HepG2 (cell line): ENCODE data around the gene EFNA3. TPM values are rescaled to one million over a fixed set of nuclear protein-coding genes. Genes with fewer than 3 reads are reported as not detected.

Experiments used
- AKNA ChIP-seq: sonication (generic); formaldehyde crosslinking; IDR thresholded peaks from 2 replicates; pipeline ENCODE4 v1.4.0; 2020; ENCODE audit warnings: missing genetic modification reagents, borderline replicate concordance
- BORCS8-MEF2B ChIP-seq: sonication (generic); formaldehyde crosslinking; IDR thresholded peaks from 2 replicates; pipeline ENCODE4 v1.8.0; 2022; ENCODE audit warnings: mild to moderate bottlenecking, missing genetic modification reagents
- CSRNP2 ChIP-seq: sonication (generic); formaldehyde crosslinking; conservative IDR thresholded peaks from 2 replicates; pipeline ENCODE4 v1.8.0; 2022; ENCODE audit warnings: low read depth, missing genetic modification reagents
- E2F2 ChIP-seq: sonication (generic); formaldehyde crosslinking; IDR thresholded peaks from 2 replicates; pipeline ENCODE4 v1.4.0; 2020; ENCODE audit warnings: missing genetic modification reagents, borderline replicate concordance
- MXD1 ChIP-seq: sonication (generic); formaldehyde crosslinking; IDR thresholded peaks from 2 replicates; pipeline ENCODE4 v1.4.0; 2020; ENCODE audit warnings: mild to moderate bottlenecking, missing genetic modification reagents
- PCBP1 ChIP-seq: fragments of 200-400 bp; formaldehyde crosslinking; IDR thresholded peaks from 2 replicates; pipeline ENCODE4 v1.6.1; 2017; ENCODE audit warnings: mild to moderate bottlenecking, low read depth, low read length, borderline replicate concordance
- POLR2G ChIP-seq: fragments of 200-400 bp; formaldehyde crosslinking; IDR thresholded peaks from 2 replicates; pipeline ENCODE4 v1.6.1; 2018; ENCODE audit warnings: mild to moderate bottlenecking, low read depth, low read length, moderate library complexity
- SATB2 ChIP-seq: sonication (generic); formaldehyde crosslinking; IDR thresholded peaks from 2 replicates; pipeline ENCODE4 v1.5.0; 2020; ENCODE audit warnings: missing genetic modification reagents
- U2AF2 ChIP-seq: fragments of 200-400 bp; formaldehyde crosslinking; IDR thresholded peaks from 2 replicates; pipeline ENCODE4 v1.6.1; 2017; ENCODE audit warnings: low read depth, mild to moderate bottlenecking, low read length
- ZFP36L2 ChIP-seq: sonication (generic); formaldehyde crosslinking; IDR thresholded peaks from 2 replicates; pipeline ENCODE4 v1.4.0; 2020; ENCODE audit warnings: missing genetic modification reagents
- polyA plus RNA-seq, 8 experiments: library from polyadenylated mRNA; depleted of rRNA in 3 of 8; stranded (reverse) in 7 of 8; unstranded in 1 of 8; fragments of >200 nt; fragmentation: Illumina TruSeq in 4 of 8; extraction: Trizol in 4 of 8; gene quantifications; 2 replicates each; pipeline versions ENCODE4 v1.2.1 to v1.2.3, GENCODE V29; 2011 to 2016; ENCODE audit warnings: low read depth in 4 of 8, missing spikeins in 1 of 8, mixed read lengths in 1 of 8; ENCODE audit not compliant: insufficient read depth in 1 of 8
- total RNA-seq, 5 experiments: library from RNA; depleted of rRNA; stranded (reverse); fragments of >200 nt; fragmentation: Illumina TruSeq; extraction: Trizol; gene quantifications; 2 replicates each; pipeline ENCODE4 v1.2.3, GENCODE V29; 2016; ENCODE audit warnings: low read depth in 1 of 5
- TF ChIP-seq, protein P1 (sequence below): sonication (generic); formaldehyde crosslinking; IDR thresholded peaks from 2 replicates; pipeline ENCODE4 v1.8.0; 2022; ENCODE audit warnings: missing genetic modification reagents, mild to moderate bottlenecking, borderline replicate concordance
- TF ChIP-seq, protein P2 (sequence below): IDR thresholded peaks from 2 replicates; pipeline ENCODE4 v1.6.1; 2016; ENCODE audit warnings: mild to moderate bottlenecking, missing biosample characterization, missing genetic modification reagents
- TF ChIP-seq, protein P3 (sequence below): sonication (generic); formaldehyde crosslinking; IDR thresholded peaks from 2 replicates; pipeline ENCODE4 v1.4.0; 2020; ENCODE audit warnings: missing genetic modification reagents
- TF ChIP-seq, protein P4 (sequence below): sonication (generic); formaldehyde crosslinking; IDR thresholded peaks from 2 replicates; pipeline ENCODE4 v1.4.0; 2020; ENCODE audit warnings: missing genetic modification reagents

EFNA3 gene
- total and polyA plus RNA-seq, 2 of the 13 experiments (the other 11 are each of a cell fraction or from before 2014, with no cell fraction given), result 1.0 to 5.7 TPM

DNA sequence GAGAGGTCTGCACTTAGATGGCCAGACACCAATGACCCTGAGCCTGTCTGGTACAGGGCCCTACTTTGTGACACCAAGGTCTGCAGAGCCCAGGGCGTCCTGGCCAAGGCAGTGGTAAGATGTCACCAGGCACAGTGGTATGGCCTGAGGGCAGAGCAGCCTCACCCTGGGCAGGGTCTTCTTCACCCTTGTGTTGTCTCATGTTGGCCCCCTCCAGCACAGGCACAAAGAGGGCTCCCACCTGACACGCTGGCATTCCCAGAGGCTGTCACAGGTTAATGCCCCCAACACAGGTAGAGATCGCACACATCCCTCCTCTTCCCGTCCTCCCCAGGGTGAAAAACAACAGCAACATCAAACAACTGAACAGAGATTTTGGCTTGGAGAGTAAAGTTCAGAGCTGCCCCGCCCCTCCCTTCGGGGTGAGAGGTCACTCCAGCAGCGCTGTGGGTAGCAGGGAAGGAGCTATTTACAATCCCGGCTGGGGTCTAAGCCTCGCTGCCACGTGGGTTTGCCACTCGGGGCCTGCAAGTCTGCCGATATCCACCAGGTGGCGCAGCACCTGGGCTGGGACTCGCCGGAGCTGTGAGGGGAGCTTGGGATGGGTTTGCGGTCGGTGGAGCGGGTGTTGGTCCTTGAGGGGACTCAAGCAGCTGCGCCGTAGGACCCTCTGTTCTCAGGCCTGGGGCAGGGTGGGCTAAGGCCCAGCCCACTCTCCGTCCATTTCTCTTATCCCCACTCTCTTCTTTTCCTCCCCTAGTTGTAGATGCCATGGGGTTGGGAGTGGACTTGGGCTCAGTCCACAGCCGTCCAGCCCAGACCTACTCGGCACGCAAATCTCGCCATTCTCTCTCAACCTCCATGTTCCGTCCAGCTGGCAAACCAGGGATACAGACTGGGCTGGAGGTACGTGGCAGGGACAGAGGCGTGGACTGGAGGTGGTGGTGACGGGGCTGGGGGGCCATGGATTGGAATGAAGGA lies 12.7 kb downstream of the EFNA3 start (continued):
- TF ChIP-seq, protein P1, sequence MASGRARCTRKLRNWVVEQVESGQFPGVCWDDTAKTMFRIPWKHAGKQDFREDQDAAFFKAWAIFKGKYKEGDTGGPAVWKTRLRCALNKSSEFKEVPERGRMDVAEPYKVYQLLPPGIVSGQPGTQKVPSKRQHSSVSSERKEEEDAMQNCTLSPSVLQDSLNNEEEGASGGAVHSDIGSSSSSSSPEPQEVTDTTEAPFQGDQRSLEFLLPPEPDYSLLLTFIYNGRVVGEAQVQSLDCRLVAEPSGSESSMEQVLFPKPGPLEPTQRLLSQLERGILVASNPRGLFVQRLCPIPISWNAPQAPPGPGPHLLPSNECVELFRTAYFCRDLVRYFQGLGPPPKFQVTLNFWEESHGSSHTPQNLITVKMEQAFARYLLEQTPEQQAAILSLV, result peak; percentile 57; the same call in 1 of the 2 replicates
- TF ChIP-seq, protein P2, sequence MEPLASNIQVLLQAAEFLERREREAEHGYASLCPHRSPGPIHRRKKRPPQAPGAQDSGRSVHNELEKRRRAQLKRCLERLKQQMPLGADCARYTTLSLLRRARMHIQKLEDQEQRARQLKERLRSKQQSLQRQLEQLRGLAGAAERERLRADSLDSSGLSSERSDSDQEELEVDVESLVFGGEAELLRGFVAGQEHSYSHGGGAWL (CRISPR knock-in tag), result peak; percentile 94; the same call in 1 of the 2 replicates
- TF ChIP-seq POLR2G (no peak), AKNA (CRISPR knock-in tag) (no peak), CSRNP2 (CRISPR knock-in tag) (no peak), PCBP1 (peak; percentile 14; the same call in 1 of the 2 replicates), E2F2 (CRISPR knock-in tag) (no peak), ZFP36L2 (no peak), MXD1 (CRISPR knock-in tag) (no peak), U2AF2 (no peak), BORCS8-MEF2B (CRISPR knock-in tag) (peak; percentile 80), SATB2 (CRISPR knock-in tag) (no peak)
- TF ChIP-seq, protein P3, sequence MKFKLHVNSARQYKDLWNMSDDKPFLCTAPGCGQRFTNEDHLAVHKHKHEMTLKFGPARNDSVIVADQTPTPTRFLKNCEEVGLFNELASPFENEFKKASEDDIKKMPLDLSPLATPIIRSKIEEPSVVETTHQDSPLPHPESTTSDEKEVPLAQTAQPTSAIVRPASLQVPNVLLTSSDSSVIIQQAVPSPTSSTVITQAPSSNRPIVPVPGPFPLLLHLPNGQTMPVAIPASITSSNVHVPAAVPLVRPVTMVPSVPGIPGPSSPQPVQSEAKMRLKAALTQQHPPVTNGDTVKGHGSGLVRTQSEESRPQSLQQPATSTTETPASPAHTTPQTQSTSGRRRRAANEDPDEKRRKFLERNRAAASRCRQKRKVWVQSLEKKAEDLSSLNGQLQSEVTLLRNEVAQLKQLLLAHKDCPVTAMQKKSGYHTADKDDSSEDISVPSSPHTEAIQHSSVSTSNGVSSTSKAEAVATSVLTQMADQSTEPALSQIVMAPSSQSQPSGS (CRISPR knock-in tag), result peak; percentile 68; the same call in 1 of the 2 replicates
- TF ChIP-seq, protein P4, sequence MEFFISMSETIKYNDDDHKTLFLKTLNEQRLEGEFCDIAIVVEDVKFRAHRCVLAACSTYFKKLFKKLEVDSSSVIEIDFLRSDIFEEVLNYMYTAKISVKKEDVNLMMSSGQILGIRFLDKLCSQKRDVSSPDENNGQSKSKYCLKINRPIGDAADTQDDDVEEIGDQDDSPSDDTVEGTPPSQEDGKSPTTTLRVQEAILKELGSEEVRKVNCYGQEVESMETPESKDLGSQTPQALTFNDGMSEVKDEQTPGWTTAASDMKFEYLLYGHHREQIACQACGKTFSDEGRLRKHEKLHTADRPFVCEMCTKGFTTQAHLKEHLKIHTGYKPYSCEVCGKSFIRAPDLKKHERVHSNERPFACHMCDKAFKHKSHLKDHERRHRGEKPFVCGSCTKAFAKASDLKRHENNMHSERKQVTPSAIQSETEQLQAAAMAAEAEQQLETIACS (CRISPR knock-in tag), result no peak
